Fibroblast of lung (primary cell): Measurements from ENCODE around the gene TXNDC12. TPM values are rescaled to one million over a fixed set of nuclear protein-coding genes. Genes with fewer than 3 reads are reported as not detected.
A peak's percentile ranks its signal among the peaks of the same experiment; 100 is the strongest.

ENCODE experiments used
- DNase-seq, 2 donors: peaks; one replicate each; pipeline versions ENCODE4 v3.0.0 to v3.0.0-alpha.2; 2010; ENCODE audit warnings: low read depth in 2 of 2
- H2AFZ ChIP-seq: 2 replicates; pipeline ENCODE4 v1.5.1; 2012; ENCODE audit warnings: low read length, control low read depth, inconsistent platforms
- H3K27ac ChIP-seq: 2 replicates; pipeline ENCODE4 v1.5.1; 2011; ENCODE audit warnings: low read length, control low read depth; ENCODE audit not compliant: insufficient read depth
- H3K27me3 ChIP-seq: 2 replicates; pipeline ENCODE4 v1.5.1; 2011; ENCODE audit warnings: mild to moderate bottlenecking, low read length; ENCODE audit not compliant: control insufficient read depth, insufficient read depth
- H3K36me3 ChIP-seq: 2 replicates; pipeline ENCODE4 v1.5.1; 2011; ENCODE audit warnings: low read length; ENCODE audit not compliant: control insufficient read depth, insufficient read depth
- H3K4me1 ChIP-seq: 2 replicates; pipeline ENCODE4 v1.5.1; 2011; ENCODE audit warnings: low read length; ENCODE audit not compliant: control insufficient read depth, insufficient read depth; ENCODE audit errors: extremely low read depth
- H3K4me2 ChIP-seq: 2 replicates; pipeline ENCODE4 v1.5.1; 2011; ENCODE audit warnings: low read length, control low read depth; ENCODE audit not compliant: insufficient read depth; ENCODE audit errors: extremely low read depth
- H3K4me3 ChIP-seq, 4 experiments: fragments of 200-600 bp in 1 of 4; sonication (generic) in 1 of 4; replicated peaks in 1 of 4; 2 replicates each; pipeline ENCODE4 v1.5.1; 2011 to 2016; ENCODE audit warnings: low read length in 4 of 4, low read depth in 3 of 4, mild to moderate bottlenecking in 3 of 4, control low read depth in 2 of 4, inconsistent platforms in 1 of 4, mixed read lengths in 1 of 4; ENCODE audit not compliant: insufficient read depth in 1 of 4; ENCODE audit errors: control extremely low read depth in 1 of 4
- H3K79me2 ChIP-seq: 2 replicates; pipeline ENCODE4 v1.5.1; 2012; ENCODE audit warnings: mild to moderate bottlenecking, low read length, inconsistent platforms; ENCODE audit not compliant: control insufficient read depth, insufficient read depth
- H3K9ac ChIP-seq: 2 replicates; pipeline ENCODE4 v1.5.1; 2011; ENCODE audit warnings: mild to moderate bottlenecking, low read length, control low read depth; ENCODE audit not compliant: insufficient read depth
- H3K9me3 ChIP-seq: 2 replicates; pipeline ENCODE4 v1.5.1; 2012; ENCODE audit warnings: low read depth, low read length; ENCODE audit not compliant: control insufficient read depth, insufficient read depth
- H4K20me1 ChIP-seq: 2 replicates; pipeline ENCODE4 v1.5.1; 2011; ENCODE audit warnings: low read length; ENCODE audit not compliant: control insufficient read depth, insufficient read depth; ENCODE audit errors: extremely low read depth
- CTCF ChIP-seq, 2 donors: IDR thresholded peaks in 1 of 2; conservative IDR thresholded peaks in 1 of 2; 1 replicate in 1 of 2; 2 replicates in 1 of 2; pipeline ENCODE4 v1.5.1; 2011 to 2012; ENCODE audit warnings: low read length in 2 of 2, control low read depth in 1 of 2, inconsistent platforms in 1 of 2, low read depth in 1 of 2, mild to moderate bottlenecking in 1 of 2
- EZH2 ChIP-seq: IDR thresholded peaks from 2 replicates; pipeline ENCODE4 v1.5.1; 2012; ENCODE audit warnings: low read length, control low read depth, mild to moderate bottlenecking; ENCODE audit errors: missing control alignments
- polyA plus RNA-seq, 2 donors: library from polyadenylated mRNA; depleted of rRNA in 1 of 2; stranded (reverse) in 1 of 2; unstranded in 1 of 2; fragments of >200 nt; gene quantifications; 2 replicates each; pipeline ENCODE4 v1.2.1, GENCODE V29; 2011 to 2012; ENCODE audit warnings: missing spikeins in 1 of 2
- total RNA-seq: library from RNA; depleted of rRNA; stranded (reverse); fragments of >200 nt; gene quantifications from 2 replicates; pipeline ENCODE4 v1.2.1, GENCODE V29; 2014

The TXNDC12 gene
- total and polyA plus RNA-seq, 2 donors (not counting 1 experiment from before 2014, with no cell fraction given): 32.4 to 34.5 TPM

- H2AFZ ChIP-seq: no peak overlapping the region
- H3K9me3 ChIP-seq: no peaks in the 10 kb centered on the region
- no peak overlapping the region for H3K4me3 ChIP-seq
- peaks cover 9% of the 10 kb centered on the region for H3K36me3 ChIP-seq
- no peak for DNase-seq
- peaks cover 8% of the 10 kb centered on the region for H3K4me1 ChIP-seq
- TF ChIP-seq EZH2: no peak
- TF ChIP-seq CTCF (conservative IDR thresholded peaks at IDR 0.05 in 1 of 2, IDR thresholded peaks at IDR 0.05 in 1 of 2; ENCODE audit: low read depth in 1 of 2, low read length in 2 of 2): no peak
- H4K20me1 ChIP-seq: no peaks in the 10 kb centered on the region
- H3K9ac ChIP-seq: no peak overlapping the region
- H3K27me3 ChIP-seq: no peaks in the 10 kb centered on the region
- H3K27ac ChIP-seq: no peak overlapping the region
- peaks cover 11% of the 10 kb centered on the region for H3K79me2 ChIP-seq
- H3K4me2 ChIP-seq: no peak overlapping the region
Measured at GRCh38 chr1:51978099-51978498, 76.9 kb downstream of the TXNDC12 start.

- Histone ChIP-seq H3K9me3 (no peaks in the 10 kb centered on the region), H3K4me3 (no peak overlapping the region), H4K20me1 (no peaks in the 10 kb centered on the region), H3K4me2 (no peak overlapping the region), H3K9ac (no peak overlapping the region), H3K27me3 (no peaks in the 10 kb centered on the region), H3K27ac (no peak overlapping the region), H3K79me2 (peaks cover 14% of the 10 kb centered on the region), H3K36me3 (peaks cover 9% of the 10 kb centered on the region), H2AFZ (no peak overlapping the region), H3K4me1 (peaks cover 8% of the 10 kb centered on the region)
- DNase-seq: no peak
- no peak for TF ChIP-seq EZH2
- TF ChIP-seq CTCF (conservative IDR thresholded peaks at IDR 0.05 in 1 of 2, IDR thresholded peaks at IDR 0.05 in 1 of 2; ENCODE audit: low read depth in 1 of 2, low read length in 2 of 2): no peak
Measured at GRCh38 chr1:51976846-51977602, 78.0 kb downstream of the TXNDC12 start.

- Histone ChIP-seq H3K36me3 (peaks cover 10% of the 10 kb centered on the region), H4K20me1 (no peaks in the 10 kb centered on the region), H3K27ac (no peak overlapping the region), H3K4me2 (no peak overlapping the region), H2AFZ (no peak overlapping the region), H3K27me3 (no peaks in the 10 kb centered on the region), H3K4me3 (no peak overlapping the region), H3K79me2 (peaks cover 13% of the 10 kb centered on the region), H3K4me1 (peaks cover 22% of the 10 kb centered on the region), H3K9me3 (no peaks in the 10 kb centered on the region), H3K9ac (no peak overlapping the region)
- peak; percentile 32 to 47 for DNase-seq
- no peak for TF ChIP-seq EZH2
- no peak for TF ChIP-seq CTCF (conservative IDR thresholded peaks at IDR 0.05 in 1 of 2, IDR thresholded peaks at IDR 0.05 in 1 of 2; ENCODE audit: low read depth in 1 of 2, low read length in 2 of 2)
Measured at GRCh38 chr1:51973587-51974474, 81.2 kb downstream of the TXNDC12 start.
